Measurements from ENCODE around the gene PLA2G3. TPM values are rescaled to one million over a fixed set of nuclear protein-coding genes. Genes with fewer than 3 reads are reported as not detected.

PLA2G3 gene
- total and polyA plus RNA-seq, 2 donors (not counting 3 experiments of a cell fraction or from before 2014, with no cell fraction given): 0.75 to 0.84 TPM

DNA sequence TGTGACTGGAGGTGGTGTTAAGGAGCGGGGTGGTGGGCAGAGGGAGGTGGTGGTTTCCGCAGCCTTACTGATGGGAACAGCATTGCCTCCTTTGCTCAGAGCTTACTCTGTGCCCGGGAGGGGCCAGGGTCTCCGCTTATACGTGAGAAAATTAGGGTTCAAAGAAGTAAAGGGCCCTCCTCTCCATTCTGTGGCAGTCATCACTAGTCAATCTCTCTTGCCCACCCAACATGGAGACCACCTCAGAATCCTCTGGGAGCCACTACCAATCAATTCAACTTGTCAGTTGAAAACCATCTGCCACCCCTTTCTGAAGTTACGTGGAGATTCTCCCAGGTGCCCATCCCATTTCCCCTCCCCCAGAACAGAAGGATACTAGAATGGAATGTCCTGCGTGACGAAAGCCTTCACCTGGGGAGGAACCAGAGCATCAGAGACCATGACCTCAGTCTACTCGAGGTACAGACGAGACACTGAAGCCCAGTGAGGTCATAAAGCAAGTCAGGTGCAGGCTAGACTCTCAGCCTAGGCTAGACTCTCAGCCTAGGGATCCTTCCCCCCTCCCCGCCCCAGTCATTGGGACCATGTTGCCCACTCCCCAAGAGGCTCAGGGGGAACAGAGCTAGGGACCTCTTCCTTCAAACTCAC, 34.9 kb downstream of the PLA2G3 start:
- no peak overlapping the region for H2AFZ ChIP-seq (ENCODE audit: low read depth, low read length)
- H3K4me2 ChIP-seq (ENCODE audit: insufficient read depth, low read length): no peak overlapping the region
- intact Hi-C loops (cut with micrococcal nuclease) (no loop called here), dilution Hi-C loops (cut with MboI; ENCODE audit: extremely low pct_ligation_motif_present, low sequenced_read_pairs) (no loop called here)
- CTCF ChIA-PET: interaction anchor here (1.0 to 7.5 kb wide), 9 partner anchors 10 to 166 kb away, joined by 3 to 231 read pairs (median 4); partner anchors contain the start of gene RNF185
- H3K27ac ChIP-seq (ENCODE audit: insufficient read depth, low read depth, low read length): no peak overlapping the region
- H3K4me1 ChIP-seq (ENCODE audit: control insufficient read depth, extremely low read depth, insufficient read depth, low read length): peaks cover 11% of the 10 kb centered on the region
- POLR2A ChIA-PET: no interaction called here
- no peaks in the 10 kb centered on the region for H3K79me2 ChIP-seq (ENCODE audit: control insufficient read depth, insufficient read depth, low read length)
- H3K9me1 ChIP-seq (replicated peaks; ENCODE audit: control insufficient read depth, extremely low read depth, insufficient read depth, low read length): no peaks in the 10 kb centered on the region
- no peak overlapping the region for H3K4me3 ChIP-seq (replicated peaks in 1 of 3; ENCODE audit: insufficient read depth in 1 of 3, low read depth in 1 of 3, low read length in 3 of 3)
- DNase-seq (ENCODE audit: low read depth, low spot score) (no peak), FAIRE-seq (no peak)
- peaks cover 4 to 17% of the 10 kb centered on the region in 2 experiments for H3K36me3 ChIP-seq (ENCODE audit: control insufficient read depth in 2 of 2, extremely low read depth in 1 of 2, insufficient read depth in 2 of 2, low read length in 2 of 2)
- H3K9me3 ChIP-seq (replicated peaks; ENCODE audit: control insufficient read depth, insufficient read depth, low read length): no peaks in the 10 kb centered on the region
- no peak for TF ChIP-seq GATA2 (IDR thresholded peaks at IDR 0.05; ENCODE audit: insufficient read depth, insufficient read length, low read depth, low read length)
- TF ChIP-seq, protein P1, sequence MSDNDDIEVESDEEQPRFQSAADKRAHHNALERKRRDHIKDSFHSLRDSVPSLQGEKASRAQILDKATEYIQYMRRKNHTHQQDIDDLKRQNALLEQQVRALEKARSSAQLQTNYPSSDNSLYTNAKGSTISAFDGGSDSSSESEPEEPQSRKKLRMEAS (IDR thresholded peaks at IDR 0.05; ENCODE audit: insufficient read depth, insufficient read length): no peak
- TF ChIP-seq POLR2AphosphoS5 (IDR thresholded peaks at IDR 0.05; ENCODE audit: insufficient read depth, low read depth, low read length): no peak
- no peak for TF ChIP-seq MYC (IDR thresholded peaks at IDR 0.05; ENCODE audit: low read depth, low read length)
- no peak for TF ChIP-seq JUN (IDR thresholded peaks at IDR 0.05; ENCODE audit: borderline replicate concordance, insufficient read depth, insufficient read length, low read depth)
- TF ChIP-seq FOS (IDR thresholded peaks at IDR 0.05; ENCODE audit: borderline replicate concordance, insufficient read depth, low read length): no peak
- TF ChIP-seq EZH2 (IDR thresholded peaks at IDR 0.05; ENCODE audit: borderline replicate concordance, low read depth, low read length, severe bottlenecking): no peak
- TF ChIP-seq POLR2A (IDR thresholded peaks at IDR 0.05; ENCODE audit: low read depth, low read length): no peak
- TF ChIP-seq, protein P2, sequence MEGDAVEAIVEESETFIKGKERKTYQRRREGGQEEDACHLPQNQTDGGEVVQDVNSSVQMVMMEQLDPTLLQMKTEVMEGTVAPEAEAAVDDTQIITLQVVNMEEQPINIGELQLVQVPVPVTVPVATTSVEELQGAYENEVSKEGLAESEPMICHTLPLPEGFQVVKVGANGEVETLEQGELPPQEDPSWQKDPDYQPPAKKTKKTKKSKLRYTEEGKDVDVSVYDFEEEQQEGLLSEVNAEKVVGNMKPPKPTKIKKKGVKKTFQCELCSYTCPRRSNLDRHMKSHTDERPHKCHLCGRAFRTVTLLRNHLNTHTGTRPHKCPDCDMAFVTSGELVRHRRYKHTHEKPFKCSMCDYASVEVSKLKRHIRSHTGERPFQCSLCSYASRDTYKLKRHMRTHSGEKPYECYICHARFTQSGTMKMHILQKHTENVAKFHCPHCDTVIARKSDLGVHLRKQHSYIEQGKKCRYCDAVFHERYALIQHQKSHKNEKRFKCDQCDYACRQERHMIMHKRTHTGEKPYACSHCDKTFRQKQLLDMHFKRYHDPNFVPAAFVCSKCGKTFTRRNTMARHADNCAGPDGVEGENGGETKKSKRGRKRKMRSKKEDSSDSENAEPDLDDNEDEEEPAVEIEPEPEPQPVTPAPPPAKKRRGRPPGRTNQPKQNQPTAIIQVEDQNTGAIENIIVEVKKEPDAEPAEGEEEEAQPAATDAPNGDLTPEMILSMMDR (IDR thresholded peaks at IDR 0.05; ENCODE audit: extremely low read depth in 1 of 2, insufficient read depth in 1 of 2, low read depth in 1 of 2, low read length in 2 of 2): no peak
- no peaks in the 10 kb centered on the region for H4K20me1 ChIP-seq (replicated peaks; ENCODE audit: control insufficient read depth, extremely low read depth, insufficient read depth, low read length)
- H3K9ac ChIP-seq (replicated peaks; ENCODE audit: extremely low read depth, insufficient read depth, low read length): no peak overlapping the region
- no TSS peak for BruUV-seq (replicated peaks)
- no peaks in the 10 kb centered on the region for H3K27me3 ChIP-seq (ENCODE audit: control insufficient read depth in 2 of 2, insufficient read depth in 2 of 2, low read length in 2 of 2)
